B cell (primary cell): Measurements from ENCODE around the gene ITPR3.

ENCODE experiments used
- EZH2 ChIP-seq: IDR thresholded peaks from 2 replicates; pipeline ENCODE4 v1.6.1; 2012; ENCODE audit warnings: borderline replicate concordance, low read depth, mild to moderate bottlenecking, moderate library complexity, low read length; ENCODE audit not compliant: insufficient read depth, poor library complexity, severe bottlenecking
- TF ChIP-seq, protein P1 (sequence below): fragments of 200-600 bp; IDR thresholded peaks from one replicate; pipeline ENCODE4 v1.8.0; 2022; ENCODE audit warnings: antibody characterized with exemption, mild to moderate bottlenecking

DNA sequence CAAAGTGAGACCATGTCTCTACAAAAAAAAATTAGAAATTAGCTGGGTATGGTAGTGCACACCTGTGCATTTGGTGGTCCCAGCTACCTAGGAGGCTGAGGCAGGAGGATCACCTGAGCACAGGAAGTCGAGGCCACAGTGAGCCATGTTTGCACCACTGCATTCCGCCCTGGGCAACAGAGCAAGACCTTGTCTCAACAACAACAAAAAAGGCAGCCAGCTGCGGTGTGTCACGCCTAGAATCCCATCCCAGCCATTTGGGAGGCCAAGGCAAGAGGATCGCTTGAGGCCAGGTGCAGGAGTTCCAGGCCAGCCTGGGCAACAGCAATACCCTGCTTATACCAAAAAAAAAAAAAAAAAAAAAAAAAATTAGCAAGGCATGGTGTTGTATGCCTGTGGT lies 39.9 kb upstream of the ITPR3 start:
- TF ChIP-seq, protein P1, sequence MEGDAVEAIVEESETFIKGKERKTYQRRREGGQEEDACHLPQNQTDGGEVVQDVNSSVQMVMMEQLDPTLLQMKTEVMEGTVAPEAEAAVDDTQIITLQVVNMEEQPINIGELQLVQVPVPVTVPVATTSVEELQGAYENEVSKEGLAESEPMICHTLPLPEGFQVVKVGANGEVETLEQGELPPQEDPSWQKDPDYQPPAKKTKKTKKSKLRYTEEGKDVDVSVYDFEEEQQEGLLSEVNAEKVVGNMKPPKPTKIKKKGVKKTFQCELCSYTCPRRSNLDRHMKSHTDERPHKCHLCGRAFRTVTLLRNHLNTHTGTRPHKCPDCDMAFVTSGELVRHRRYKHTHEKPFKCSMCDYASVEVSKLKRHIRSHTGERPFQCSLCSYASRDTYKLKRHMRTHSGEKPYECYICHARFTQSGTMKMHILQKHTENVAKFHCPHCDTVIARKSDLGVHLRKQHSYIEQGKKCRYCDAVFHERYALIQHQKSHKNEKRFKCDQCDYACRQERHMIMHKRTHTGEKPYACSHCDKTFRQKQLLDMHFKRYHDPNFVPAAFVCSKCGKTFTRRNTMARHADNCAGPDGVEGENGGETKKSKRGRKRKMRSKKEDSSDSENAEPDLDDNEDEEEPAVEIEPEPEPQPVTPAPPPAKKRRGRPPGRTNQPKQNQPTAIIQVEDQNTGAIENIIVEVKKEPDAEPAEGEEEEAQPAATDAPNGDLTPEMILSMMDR = no peak
- TF ChIP-seq EZH2 = no peak
